Endothelial cell of umbilical vein (primary cell): Measurements from ENCODE around the gene MAK. TPM values are rescaled to one million over a fixed set of nuclear protein-coding genes. Genes with fewer than 3 reads are reported as not detected.

Source experiments
- BruUV-seq: library from RNA; stranded (reverse); fragments of 400-500 nt; replicated peaks from 2 replicates; lab custom pipeline; 2021; lab: Mats Ljungman, UMichigan
- CTCF ChIA-PET: fragments of 300-600, 350-600 bp; sonication (Branson Sonifier 250); formaldehyde crosslinking; loops from one replicate; lab custom pipeline; 2021; ENCODE audit warnings: antibody characterized with exemption, inconsistent platforms; lab: Charles Lee
- POLR2A ChIA-PET: fragments of 300-600, 350-600 bp; sonication (Branson Sonifier 250); formaldehyde crosslinking; loops from one replicate; lab custom pipeline; 2021; ENCODE audit warnings: antibody characterized with exemption, inconsistent platforms; lab: Charles Lee
- DNase-seq: peaks from one replicate; pipeline ENCODE4 v3.0.0-alpha.2; 2011; ENCODE audit warnings: low read depth, low spot score
- FAIRE-seq: peaks from 2 replicates; lab custom pipeline; 2011; peaks lifted over from hg19 to GRCh38; lab: Jason Lieb, UNC
- H2AFZ ChIP-seq: 2 replicates; pipeline ENCODE4 v1.6.0; 2012; ENCODE audit warnings: low read depth, low read length, control low read depth, inconsistent platforms
- H3K27ac ChIP-seq: 2 replicates; pipeline ENCODE4 v1.5.1; 2011; ENCODE audit warnings: low read depth, mild to moderate bottlenecking, control low read depth, low read length, moderate library complexity; ENCODE audit not compliant: insufficient read depth
- H3K27me3 ChIP-seq, 2 experiments: 2 replicates each; pipeline versions ENCODE4 v1.6.0 to v1.6.1; 2011; ENCODE audit warnings: low read length in 2 of 2, mixed read lengths in 1 of 2; ENCODE audit not compliant: control insufficient read depth in 2 of 2, insufficient read depth in 2 of 2
- H3K36me3 ChIP-seq, 2 experiments: 2 replicates in 1 of 2; 3 replicates in 1 of 2; pipeline ENCODE4 v1.5.1; 2011; ENCODE audit warnings: low read length in 2 of 2, mild to moderate bottlenecking in 1 of 2, moderate library complexity in 1 of 2; ENCODE audit not compliant: control insufficient read depth in 2 of 2, insufficient read depth in 2 of 2; ENCODE audit errors: extremely low read depth in 1 of 2
- H3K4me1 ChIP-seq: 3 replicates; pipeline ENCODE4 v1.5.1; 2011; ENCODE audit warnings: mild to moderate bottlenecking, low read length; ENCODE audit not compliant: control insufficient read depth, insufficient read depth; ENCODE audit errors: extremely low read depth
- H3K4me2 ChIP-seq: 2 replicates; pipeline ENCODE4 v1.6.1; 2011; ENCODE audit warnings: low read length, control low read depth, mixed read lengths; ENCODE audit not compliant: insufficient read depth
- H3K4me3 ChIP-seq, 3 experiments: fragments of 200-600 bp in 1 of 3; sonication (generic), shearing (Covaris generic) in 1 of 3; replicated peaks in 1 of 3; 2 replicates each; pipeline ENCODE4 v1.5.1; 2011 to 2016; ENCODE audit warnings: control low read depth in 3 of 3, low read length in 3 of 3, mild to moderate bottlenecking in 2 of 3, inconsistent platforms in 1 of 3, low read depth in 1 of 3, moderate library complexity in 1 of 3; ENCODE audit not compliant: insufficient read depth in 1 of 3
- H3K79me2 ChIP-seq: 2 replicates; pipeline ENCODE4 v1.6.0; 2012; ENCODE audit warnings: low read length, inconsistent platforms; ENCODE audit not compliant: control insufficient read depth, insufficient read depth
- H3K9ac ChIP-seq: replicated peaks from 2 replicates; pipeline ENCODE3; 2011; ENCODE audit warnings: low read length, control low read depth; ENCODE audit not compliant: insufficient read depth; ENCODE audit errors: extremely low read depth
- H3K9me1 ChIP-seq: replicated peaks from 3 replicates; pipeline ENCODE4 v1.6.0; 2011; ENCODE audit warnings: mild to moderate bottlenecking, low read length; ENCODE audit not compliant: control insufficient read depth, insufficient read depth; ENCODE audit errors: extremely low read depth
- H3K9me3 ChIP-seq: replicated peaks from 2 replicates; pipeline ENCODE4 v1.5.1; 2012; ENCODE audit warnings: low read length, inconsistent platforms; ENCODE audit not compliant: control insufficient read depth, insufficient read depth
- H4K20me1 ChIP-seq: replicated peaks from 2 replicates; pipeline ENCODE3; 2011; ENCODE audit warnings: mild to moderate bottlenecking, low read length; ENCODE audit not compliant: control insufficient read depth, insufficient read depth; ENCODE audit errors: extremely low read depth
- CTCF ChIP-seq, 2 donors: IDR thresholded peaks; 1 replicate in 1 of 2; 2 replicates in 1 of 2; pipeline ENCODE4 v1.5.1; 2011; ENCODE audit warnings: low read length in 2 of 2, mild to moderate bottlenecking in 2 of 2, moderate library complexity in 2 of 2, control low read depth in 1 of 2, inconsistent platforms in 1 of 2, low read depth in 1 of 2; ENCODE audit not compliant: insufficient read depth in 1 of 2; ENCODE audit errors: extremely low read depth in 1 of 2
- EZH2 ChIP-seq: IDR thresholded peaks from 2 replicates; pipeline ENCODE4 v1.6.1; 2012; ENCODE audit warnings: borderline replicate concordance, low read depth, mild to moderate bottlenecking, moderate library complexity, low read length, inconsistent platforms; ENCODE audit not compliant: severe bottlenecking
- FOS ChIP-seq: IDR thresholded peaks from 2 replicates; pipeline ENCODE4 v1.6.1; 2011; ENCODE audit warnings: mild to moderate bottlenecking, low read length, moderate library complexity, borderline replicate concordance; ENCODE audit not compliant: insufficient read depth
- GATA2 ChIP-seq: IDR thresholded peaks from 2 replicates; pipeline ENCODE4 v1.7.0; 2011; ENCODE audit warnings: low read depth, mild to moderate bottlenecking, moderate library complexity, mixed read lengths, low read length; ENCODE audit not compliant: insufficient read length, insufficient read depth
- JUN ChIP-seq: IDR thresholded peaks from 2 replicates; pipeline ENCODE4 v1.6.1; 2011; ENCODE audit warnings: borderline replicate concordance, low read depth; ENCODE audit not compliant: insufficient read length, insufficient read depth
- MAX ChIP-seq: IDR thresholded peaks from 2 replicates; pipeline ENCODE4 v1.6.1; 2011; ENCODE audit not compliant: insufficient read depth, insufficient read length
- MYC ChIP-seq: IDR thresholded peaks from one replicate; pipeline ENCODE4 v1.6.1; 2011; ENCODE audit warnings: mild to moderate bottlenecking, low read depth, low read length
- POLR2A ChIP-seq: IDR thresholded peaks from 2 replicates; pipeline ENCODE4 v1.6.1; 2012; ENCODE audit warnings: low read depth, mild to moderate bottlenecking, control low read depth, low read length
- POLR2AphosphoS5 ChIP-seq: IDR thresholded peaks from 2 replicates; pipeline ENCODE4 v1.6.1; 2012; ENCODE audit warnings: low read depth, mild to moderate bottlenecking, control low read depth, low read length, moderate library complexity; ENCODE audit not compliant: insufficient read depth
- dilution Hi-C: fragments of 300-500 bp; cut with MboI; formaldehyde crosslinking; loops from one replicate; pipeline ENCODE4 v1.15.0; 2019; ENCODE audit warnings: low sequenced_read_pairs; ENCODE audit not compliant: extremely low pct_ligation_motif_present
- intact Hi-C: fragments of 100-400 bp; cut with micrococcal nuclease; formaldehyde crosslinking; loops from one replicate; pipeline ENCODE4 v1.10.0; 2022
- polyA plus RNA-seq, 4 experiments: library from polyadenylated mRNA; depleted of rRNA in 3 of 4; stranded (reverse) in 3 of 4; unstranded in 1 of 4; fragments of >200 nt; gene quantifications; 2 replicates each; pipeline versions ENCODE4 v1.2.1 to v1.2.3, GENCODE V29; 2011 to 2012; ENCODE audit warnings: missing spikeins in 1 of 4
- total RNA-seq: library from RNA; stranded (reverse); gene quantifications from 2 replicates; pipeline ENCODE4 v1.2.3, GENCODE V29; 2021

Gene MAK
- total and polyA plus RNA-seq, 2 donors (not counting 3 experiments of a cell fraction or from before 2014, with no cell fraction given), result not detected

- TF ChIP-seq POLR2AphosphoS5, result no peak
- no peak for TF ChIP-seq GATA2
- no peak for TF ChIP-seq MYC
- no peak for TF ChIP-seq EZH2
- TF ChIP-seq POLR2A, result no peak
- no peak for TF ChIP-seq CTCF (IDR thresholded peaks at IDR 0.05; ENCODE audit: extremely low read depth in 1 of 2, insufficient read depth in 1 of 2, low read depth in 1 of 2, low read length in 2 of 2)
- TF ChIP-seq MAX, result no peak
- TF ChIP-seq JUN, result no peak
- TF ChIP-seq FOS, result no peak
- H2AFZ ChIP-seq, result no peak overlapping the region
- no peaks in the 10 kb centered on the region for H4K20me1 ChIP-seq
- BruUV-seq, result no TSS peak
- H3K27ac ChIP-seq, result no peak overlapping the region
- intact Hi-C loops (no loop called here), dilution Hi-C loops (no loop called here)
- FAIRE-seq (no peak), DNase-seq (no peak)
- no peak overlapping the region for H3K9ac ChIP-seq
- no peaks in the 10 kb centered on the region for H3K79me2 ChIP-seq
- H3K4me1 ChIP-seq, result no peaks in the 10 kb centered on the region
- no peaks in the 10 kb centered on the region for H3K36me3 ChIP-seq
- peaks cover 41 to 60% of the 10 kb centered on the region in 2 experiments for H3K27me3 ChIP-seq
- CTCF ChIA-PET, result no interaction called here
- no peak overlapping the region for H3K4me2 ChIP-seq
- no peak overlapping the region for H3K4me3 ChIP-seq
- H3K9me1 ChIP-seq, result no peaks in the 10 kb centered on the region
- no peaks in the 10 kb centered on the region for H3K9me3 ChIP-seq
- POLR2A ChIA-PET, result no interaction called here
These were observed 42.0 kb upstream of the MAK start for GRCh38 chr6:10880366-10880765.
